AG09319 (cell line): ENCODE data around the gene KCNT1.

ENCODE experiments used
- DNase-seq: peaks from one replicate; pipeline ENCODE4 v3.0.0-alpha.2; 2010; ENCODE audit warnings: low read depth; ENCODE audit errors: extremely low read depth
- CTCF ChIP-seq: IDR thresholded peaks from 2 replicates; pipeline ENCODE4 v1.5.1; 2011; ENCODE audit warnings: low read depth, mild to moderate bottlenecking, inconsistent platforms, low read length, moderate library complexity

KCNT1 gene

DNA sequence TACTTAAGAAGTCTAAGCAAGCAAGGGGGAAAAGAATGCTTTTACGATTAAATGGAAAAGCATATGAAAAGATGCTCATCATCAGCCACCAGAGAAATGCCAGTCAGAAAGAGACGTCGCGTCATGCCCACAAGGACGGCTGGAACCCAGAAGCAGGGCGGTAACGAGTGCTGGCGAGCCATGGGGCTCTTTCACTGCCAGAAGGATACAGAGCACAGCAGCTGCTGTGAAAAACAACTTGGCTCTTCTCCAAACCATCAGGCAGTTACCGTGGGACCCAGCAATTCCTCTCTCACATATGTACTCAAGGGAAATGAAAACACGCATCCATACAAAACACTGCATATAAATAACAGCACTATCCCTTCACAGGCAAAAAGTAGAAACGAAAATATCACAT, 109.8 kb downstream of the KCNT1 start:
- TF ChIP-seq CTCF = no peak
- no peak for DNase-seq

- TF ChIP-seq CTCF = no peak
- no peak for DNase-seq
These were observed 111.0 kb downstream of the KCNT1 start for GRCh38 chr9:135812961-135813360.

DNA sequence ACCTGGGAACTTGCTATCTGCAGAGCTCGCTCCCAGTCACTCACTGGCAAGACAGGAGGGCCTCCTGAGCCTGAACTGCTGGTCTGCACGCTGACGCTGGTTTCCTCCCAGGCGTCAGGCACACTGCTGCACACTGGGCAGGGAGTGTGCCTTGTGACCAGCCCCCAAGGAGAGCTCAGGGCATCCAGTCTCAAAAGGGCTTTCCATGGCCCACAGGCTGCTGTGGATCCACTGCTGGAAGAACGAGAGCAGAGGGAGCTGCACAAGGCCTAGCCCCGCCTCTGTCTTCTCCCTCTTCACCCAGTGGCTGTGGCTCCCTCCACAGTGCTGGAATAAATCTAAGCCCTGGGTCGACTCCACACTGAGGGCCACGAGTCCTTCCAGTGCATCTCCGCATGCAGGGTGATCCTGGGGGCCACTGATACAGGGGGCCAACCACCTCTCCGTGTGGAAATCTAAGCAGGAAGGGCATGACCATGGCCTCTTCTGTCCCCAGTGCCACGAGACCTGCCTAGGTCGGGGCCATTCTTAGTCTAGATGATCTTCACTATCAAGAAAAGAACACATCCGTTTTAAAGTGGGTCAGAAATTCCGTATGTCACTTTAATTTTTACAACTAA, 111.8 kb downstream of the KCNT1 start:
- DNase-seq = no peak

DNA sequence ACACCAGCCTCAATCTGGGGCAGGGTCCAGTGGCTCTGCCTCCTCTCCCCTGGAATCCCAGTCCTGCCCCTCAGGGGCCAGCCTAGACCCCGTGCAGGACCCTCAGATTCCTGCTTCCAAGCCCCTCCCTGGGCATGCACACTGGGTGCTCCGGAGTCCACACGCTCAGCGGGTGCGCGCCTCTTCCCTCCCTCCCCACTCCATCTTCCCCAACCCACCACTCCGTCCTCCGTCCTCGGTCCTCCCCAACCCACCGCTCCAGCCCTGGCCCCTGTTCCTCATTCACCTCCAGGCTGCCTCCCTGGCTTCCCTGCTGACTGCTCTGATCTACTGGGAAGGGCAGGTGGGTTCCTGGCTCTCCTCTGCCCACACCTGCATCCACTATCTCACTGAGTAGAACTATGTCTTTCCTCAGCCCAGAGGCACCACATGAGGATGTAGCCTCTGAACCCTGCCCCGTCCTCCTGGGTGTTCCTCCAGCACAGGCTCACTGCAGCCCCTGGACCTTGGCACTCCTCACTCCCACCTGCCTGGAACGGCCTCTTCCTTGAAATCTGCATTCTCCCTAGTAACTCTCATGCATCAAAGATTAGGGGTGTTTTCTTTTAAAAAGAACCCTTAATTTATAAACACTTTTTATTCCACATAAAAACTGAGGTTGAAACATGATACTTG, 112.6 kb downstream of the KCNT1 start:
- DNase-seq = no peak
- no peak for TF ChIP-seq CTCF

More for the DNA sequence above, 111.8 kb downstream of the KCNT1 start:
- no peak for TF ChIP-seq CTCF

DNA sequence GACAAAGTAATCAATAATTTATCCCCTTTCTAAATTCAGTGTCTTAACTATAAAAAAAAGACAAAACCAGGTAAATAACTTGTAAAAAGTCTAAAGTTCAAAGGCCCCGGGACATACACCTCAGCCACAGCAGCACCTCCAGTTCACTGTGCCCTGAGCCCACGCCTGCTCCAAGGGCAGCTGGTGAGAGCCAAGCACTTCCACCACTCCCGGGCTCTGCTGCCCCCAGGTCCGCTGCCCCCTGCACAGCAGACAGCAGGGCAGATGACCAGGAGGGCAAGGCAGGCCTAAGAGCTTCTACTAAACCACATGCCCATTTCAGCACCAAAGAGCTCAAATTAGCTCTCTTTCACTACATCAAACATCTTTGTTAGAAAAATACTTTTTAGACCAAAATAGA, 113.4 kb downstream of the KCNT1 start:
- DNase-seq = no peak
- no peak for TF ChIP-seq CTCF

- no peak for TF ChIP-seq CTCF
- no peak for DNase-seq
These were observed 114.1 kb downstream of the KCNT1 start for GRCh38 chr9:135815830-135816650.

DNA sequence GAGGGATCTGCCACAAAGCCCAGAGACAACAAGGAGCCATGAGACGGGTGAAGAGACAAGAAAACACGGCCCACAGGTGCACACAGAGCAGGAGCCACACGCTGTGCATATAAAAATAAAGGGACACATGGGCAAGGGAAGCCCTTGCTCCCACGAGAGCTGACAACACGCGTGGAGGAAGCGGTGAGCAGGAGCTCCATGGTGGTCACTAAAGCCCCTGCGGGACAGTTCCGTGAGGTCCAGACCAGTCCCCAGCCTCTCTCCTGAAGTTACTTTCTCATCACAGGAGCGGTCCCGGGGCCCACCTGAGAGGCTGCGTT, 114.6 kb downstream of the KCNT1 start:
- no peak for DNase-seq
- no peak for TF ChIP-seq CTCF
